ENCODE data around the gene PTPRG.

Gene PTPRG

DNA sequence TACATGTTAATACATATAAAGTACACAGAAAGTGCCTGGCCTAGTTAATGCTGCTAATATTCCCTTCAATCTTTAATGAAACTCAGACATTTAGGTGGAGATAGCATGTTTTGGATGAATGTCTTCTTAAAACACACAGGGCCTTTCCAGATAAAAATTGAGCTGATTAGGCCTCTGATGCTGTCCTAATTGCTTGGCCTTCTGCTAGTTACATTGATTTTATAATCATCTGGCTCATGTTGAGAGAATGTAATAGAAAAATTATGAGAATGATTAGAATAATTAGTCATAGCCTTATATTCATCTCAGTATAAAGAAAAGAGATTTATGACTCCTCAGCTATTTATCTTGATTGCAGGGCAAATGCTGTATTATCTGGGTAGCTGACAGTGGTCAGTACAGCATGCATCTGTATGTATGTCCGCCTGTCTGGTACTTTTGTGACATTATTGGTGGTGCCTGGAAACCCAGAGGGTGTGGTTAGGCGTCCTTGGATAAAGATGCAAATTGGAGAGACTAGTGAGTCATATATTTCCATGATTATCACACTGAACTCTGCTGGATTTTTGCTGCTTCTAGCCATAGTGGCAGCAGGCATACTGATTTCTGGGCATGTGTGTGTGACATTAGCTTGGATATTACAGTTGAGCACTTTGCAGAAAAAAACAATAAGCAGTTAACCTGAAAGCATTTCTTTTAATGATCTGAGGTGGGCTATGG, 691.2 kb downstream of the PTPRG start:
- no peak for DNase-seq (ENCODE audit: low read depth, low spot score)

DNA sequence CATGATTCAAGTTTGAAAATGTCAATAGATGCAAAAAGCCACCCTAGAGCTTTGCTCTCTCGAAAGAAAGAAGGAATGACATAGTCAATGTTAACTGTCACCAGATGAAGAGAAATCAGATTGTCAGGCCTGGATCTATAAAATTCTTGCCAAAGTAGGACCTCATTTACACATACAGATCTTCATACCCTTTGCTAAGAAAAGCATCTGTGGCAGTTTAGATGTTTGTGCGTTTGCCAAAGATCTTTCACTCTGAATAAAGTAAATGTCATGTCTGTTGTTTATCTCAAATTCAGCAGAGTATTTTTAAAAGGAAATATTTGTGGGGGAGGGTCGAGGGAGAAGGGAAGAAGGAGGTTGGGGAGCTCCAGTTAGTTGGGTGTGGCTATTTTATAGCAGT, 692.6 kb downstream of the PTPRG start:
- DNase-seq (ENCODE audit: low read depth, low spot score) = no peak

DNA sequence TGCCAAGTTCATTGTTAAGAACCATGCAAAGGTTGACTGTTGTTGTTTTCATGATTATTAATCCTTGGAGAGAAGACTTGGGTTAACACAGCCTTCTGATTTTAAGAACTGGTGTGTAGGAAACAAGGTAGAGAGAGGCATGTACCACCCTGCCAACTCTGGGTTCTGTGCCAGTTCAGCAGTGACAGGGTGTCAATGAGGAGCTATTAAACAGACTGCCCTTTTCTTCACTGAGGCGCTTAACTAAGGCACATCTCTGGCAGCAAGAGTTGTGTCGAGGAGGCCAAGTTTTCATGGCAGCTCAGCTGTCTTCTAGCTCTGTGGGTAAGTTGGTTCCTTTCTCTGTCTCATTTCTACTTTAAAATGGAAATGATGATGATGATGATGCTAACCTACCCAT, 694.4 kb downstream of the PTPRG start:
- DNase-seq (ENCODE audit: low read depth, low spot score) = no peak

DNA sequence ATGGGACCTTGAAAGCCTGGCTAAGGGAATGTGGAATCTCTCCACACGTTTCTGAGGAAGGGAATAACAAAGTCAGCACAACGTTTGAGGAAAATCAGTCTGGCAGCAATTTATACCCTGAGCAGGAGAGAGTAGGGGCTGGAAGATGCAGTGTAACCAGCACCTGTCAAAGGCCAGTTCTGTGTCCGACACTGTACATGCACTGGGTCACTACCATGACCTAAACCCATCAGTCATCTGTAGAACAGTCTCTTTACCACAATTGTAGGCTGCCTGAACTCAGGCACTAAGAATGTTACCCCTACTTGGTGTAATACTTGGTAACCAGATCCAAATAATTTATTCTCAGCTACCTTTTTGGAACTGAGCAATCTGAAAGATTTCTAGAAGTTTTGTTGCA, 698.6 kb downstream of the PTPRG start:
- DNase-seq (ENCODE audit: low read depth, low spot score) = no peak

DNA sequence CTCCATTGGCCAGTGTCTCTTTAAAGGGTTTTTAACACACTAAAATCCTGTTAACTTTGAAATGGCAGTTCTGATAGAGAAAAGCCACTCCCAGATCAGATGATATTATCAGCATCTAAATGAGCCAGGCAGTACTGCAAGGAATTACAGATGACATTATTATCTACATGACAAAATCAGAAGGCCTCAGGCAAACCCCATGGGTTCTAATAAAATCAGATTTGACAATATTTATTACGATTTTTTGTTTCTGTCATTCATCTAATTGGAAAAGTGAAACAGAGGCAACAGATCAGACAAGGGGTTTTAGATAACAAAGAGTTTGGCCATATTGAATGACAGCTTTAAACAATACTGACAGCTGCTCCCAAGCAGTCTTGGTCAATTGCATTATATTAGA, 699.3 kb downstream of the PTPRG start:
- no peak for DNase-seq (ENCODE audit: low read depth, low spot score)

DNA sequence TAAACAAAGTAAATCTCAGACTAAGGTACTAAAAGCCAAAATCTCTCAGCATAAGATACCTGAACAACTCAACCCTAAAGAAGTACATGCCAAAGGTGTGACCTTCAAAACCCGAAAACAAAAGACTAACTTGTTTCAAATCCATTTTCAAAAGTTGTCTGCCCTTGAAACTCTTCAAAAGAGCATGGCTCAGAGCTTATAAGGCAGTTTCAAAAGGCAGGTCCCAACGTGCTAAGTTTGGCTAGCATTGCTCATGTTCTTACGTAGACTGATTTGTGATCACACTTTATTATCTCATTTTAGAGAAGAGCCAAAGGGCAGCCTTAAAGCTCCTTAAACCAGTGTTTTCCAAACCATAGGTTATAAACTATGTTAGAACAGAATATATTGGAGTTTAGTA, 699.8 kb downstream of the PTPRG start:
- no peak for DNase-seq (ENCODE audit: low read depth, low spot score)

DNA sequence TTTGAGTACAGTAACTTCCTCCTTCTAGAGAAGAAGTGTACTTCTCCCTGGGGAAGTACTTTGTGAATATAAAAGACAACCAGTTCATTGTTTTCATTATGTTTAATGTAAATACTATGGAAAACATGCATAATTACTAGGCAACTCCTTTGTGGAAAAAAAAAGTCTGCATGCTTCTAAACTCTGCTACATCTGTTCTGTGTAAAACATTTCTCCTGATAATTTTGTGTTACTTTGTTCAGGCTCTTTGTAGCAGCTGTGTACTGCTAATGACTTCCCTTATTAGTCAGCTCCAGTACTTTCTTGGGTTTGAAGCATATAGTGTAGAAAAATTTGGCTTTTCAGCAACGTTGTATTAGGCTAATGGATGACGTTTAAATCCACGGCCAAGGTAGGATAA, 700.4 kb downstream of the PTPRG start:
- no peak for DNase-seq (ENCODE audit: low read depth, low spot score)

DNA sequence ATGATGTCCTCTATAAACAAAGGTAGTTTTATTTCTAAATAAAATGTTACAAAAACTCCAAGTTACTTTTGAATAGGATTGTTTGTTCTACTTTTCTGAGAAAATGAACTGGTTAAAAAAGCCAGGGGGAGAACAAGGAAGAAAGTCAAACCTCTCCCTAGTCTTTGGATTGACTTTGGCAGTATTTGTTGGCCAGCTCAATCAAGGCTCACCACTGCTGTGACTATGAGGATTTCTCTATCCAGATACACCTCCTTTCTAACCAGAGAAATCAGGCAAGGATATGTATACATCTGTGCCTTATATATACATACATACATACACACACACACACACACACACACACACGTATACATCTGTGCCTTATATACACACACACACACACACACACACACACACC, 704.2 kb downstream of the PTPRG start:
- no peak for DNase-seq (ENCODE audit: low read depth, low spot score)

DNA sequence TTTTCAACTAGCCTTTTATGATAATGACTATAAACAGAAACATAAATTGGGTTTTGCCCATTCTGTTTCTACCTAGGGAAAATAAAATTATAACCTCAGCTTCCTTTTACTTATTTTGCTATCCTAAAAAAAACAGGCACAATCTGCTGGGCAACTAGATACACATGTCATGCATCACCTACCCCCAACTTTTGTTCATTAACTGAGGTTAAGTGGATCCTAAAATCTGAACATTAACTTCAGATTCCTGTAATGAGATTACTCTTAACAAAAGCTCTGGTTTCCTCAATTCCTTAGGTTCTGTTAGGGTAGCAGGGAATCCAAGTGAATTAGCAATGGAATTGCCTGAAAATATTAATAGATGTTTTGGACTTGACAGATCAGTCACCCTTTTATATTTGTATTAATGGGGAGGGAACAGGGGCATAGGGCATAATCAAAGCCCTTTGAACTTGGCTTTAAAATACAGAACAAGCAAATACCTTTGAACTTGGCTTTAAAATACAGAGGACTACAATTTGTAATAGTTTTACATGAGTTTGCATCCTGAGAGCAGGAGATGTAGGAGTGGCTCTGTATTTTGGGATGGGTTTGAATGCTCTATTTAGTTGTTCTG, 705.4 kb downstream of the PTPRG start:
- no peak for DNase-seq (ENCODE audit: low read depth, low spot score)

DNA sequence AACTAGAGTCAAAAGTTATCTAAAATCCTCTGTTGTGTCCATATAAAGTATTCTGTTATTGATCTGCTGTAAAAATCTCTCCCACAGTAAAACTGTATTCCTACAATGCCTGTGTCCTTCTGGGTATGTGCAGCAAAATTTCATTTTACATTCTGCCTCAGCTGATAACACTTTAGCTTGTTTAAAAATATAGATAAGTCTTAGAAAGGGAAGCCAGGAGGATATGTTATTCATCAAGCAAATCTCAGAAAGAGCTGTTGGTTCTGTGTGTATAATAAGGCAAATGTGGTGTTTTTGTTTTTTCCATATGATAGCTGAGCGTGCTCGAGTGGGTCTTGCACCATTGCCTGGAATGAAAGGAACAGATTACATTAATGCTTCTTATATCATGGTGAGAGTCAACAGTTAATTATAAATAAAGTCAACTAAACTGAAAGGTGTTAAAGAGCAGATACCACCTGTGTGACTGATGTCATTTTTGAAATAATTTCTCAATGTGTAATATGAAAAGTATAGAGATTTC, 715.3 kb downstream of the PTPRG start:
- DNase-seq (ENCODE audit: low read depth, low spot score) = no peak

DNA sequence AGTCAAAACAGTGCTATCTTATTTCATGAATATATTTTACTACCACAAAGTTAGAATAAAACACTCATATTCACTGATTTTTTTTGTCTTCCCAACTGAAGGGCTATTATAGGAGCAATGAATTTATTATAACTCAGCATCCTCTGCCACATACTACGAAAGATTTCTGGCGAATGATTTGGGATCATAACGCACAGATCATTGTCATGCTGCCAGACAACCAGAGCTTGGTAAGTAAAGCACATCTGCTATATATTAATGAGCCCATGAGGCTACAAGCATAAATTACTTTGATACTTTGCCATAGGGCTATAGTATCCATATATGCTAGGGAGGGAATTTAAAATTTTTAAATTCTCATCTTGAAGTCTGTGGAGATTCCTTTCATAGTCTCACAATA, 716.1 kb downstream of the PTPRG start:
- DNase-seq (ENCODE audit: low read depth, low spot score) = no peak

DNA sequence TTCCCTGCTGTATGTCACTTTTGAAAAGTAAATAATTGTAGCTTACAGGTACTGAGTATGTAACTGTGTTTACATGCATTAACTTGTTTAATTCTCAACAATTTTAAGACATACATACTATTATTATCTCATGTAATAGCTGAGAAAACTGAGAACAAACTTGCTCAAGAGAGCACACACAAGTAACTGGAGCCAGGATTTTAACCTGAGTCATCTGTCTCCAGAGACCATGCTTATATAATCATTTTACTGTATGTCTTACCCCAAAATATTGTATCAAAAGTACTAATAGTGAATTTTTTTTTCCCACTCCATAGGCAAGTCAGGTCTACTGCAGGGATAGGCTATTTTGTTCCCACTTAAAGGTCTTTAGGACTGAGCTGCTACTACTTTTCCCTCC, 716.6 kb downstream of the PTPRG start:
- DNase-seq (ENCODE audit: low read depth, low spot score) = no peak

DNA sequence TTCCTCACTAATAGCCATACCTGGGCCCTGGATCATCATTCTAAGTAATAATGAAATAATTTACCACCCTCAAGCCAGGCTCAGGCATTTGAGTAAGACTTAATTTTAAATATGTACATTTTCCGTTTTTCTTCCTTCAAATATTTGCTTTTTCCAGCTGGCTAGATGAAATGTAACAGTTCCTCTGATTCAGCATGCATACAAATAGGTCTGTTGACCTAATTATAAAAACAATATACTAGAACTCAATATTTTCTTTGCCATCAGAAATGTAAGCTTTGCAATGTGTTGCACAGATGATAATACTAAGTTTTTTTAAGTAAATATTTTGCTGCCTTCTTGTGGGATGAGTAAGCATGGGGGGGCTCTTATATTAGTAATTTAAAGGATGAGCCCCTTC, 720.4 kb downstream of the PTPRG start:
- no peak for DNase-seq (ENCODE audit: low read depth, low spot score)

DNA sequence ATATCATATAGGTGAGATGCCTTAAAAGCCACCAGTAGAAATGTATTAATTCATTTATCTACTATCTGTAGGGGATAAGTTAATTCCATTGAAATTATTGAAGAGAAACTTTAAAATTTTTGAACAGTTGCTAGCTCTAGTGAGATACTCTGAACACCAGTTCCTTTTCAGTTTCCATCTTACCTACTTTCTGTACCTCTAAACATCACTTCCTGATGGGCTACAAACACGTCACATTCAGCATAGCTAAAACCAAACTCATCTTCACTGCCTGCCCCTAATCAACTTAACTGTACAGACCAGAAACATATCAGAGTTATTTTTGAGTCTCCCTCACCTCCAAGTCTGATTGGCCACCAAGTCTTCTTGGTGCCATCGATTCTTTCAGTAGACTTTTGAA, 723.1 kb downstream of the PTPRG start:
- DNase-seq (ENCODE audit: low read depth, low spot score) = no peak

DNA sequence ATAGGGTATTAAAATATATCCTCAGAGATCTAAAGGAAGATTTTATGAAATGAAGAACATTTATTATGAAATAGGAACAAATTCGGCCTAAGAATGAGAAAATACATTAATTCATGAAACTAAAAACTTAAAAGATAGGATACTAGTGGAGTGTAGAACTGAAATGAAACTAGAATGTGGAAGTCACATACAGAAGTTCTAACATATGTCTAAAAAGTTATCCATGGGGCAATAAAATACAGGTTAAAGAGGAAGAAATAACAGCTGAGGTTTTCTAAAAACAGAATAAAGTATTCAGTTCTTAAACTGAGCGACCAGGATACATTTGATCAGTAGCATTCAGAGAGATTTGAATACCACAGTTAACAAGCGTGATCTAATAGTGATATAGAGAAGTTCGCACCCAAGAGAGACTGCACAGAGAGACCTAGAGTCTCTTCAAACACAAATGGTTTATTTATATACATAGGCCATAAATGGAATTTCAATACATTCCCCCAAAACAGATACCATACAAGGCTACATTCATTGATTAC, 726.1 kb downstream of the PTPRG start:
- no peak for DNase-seq (ENCODE audit: low read depth, low spot score)

DNA sequence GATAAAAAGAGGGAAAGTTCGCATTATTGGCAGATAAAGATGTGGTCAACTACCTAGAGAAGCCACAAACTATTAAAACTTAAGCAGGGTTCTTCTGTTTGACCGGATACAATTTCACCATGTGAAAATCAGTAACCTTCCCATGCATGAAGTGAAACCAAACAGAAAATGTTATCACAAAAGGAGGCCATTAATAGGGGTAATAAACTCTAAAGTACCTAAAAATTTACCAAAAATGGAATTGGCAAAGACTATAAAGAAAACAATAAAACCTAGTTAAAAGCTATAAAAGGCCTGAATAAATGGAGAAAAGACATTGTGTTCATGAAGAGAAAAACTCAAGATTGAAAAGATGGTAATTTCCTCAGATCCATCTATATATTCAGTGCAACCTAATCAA, 728.6 kb downstream of the PTPRG start:
- DNase-seq (ENCODE audit: low read depth, low spot score) = no peak

DNA sequence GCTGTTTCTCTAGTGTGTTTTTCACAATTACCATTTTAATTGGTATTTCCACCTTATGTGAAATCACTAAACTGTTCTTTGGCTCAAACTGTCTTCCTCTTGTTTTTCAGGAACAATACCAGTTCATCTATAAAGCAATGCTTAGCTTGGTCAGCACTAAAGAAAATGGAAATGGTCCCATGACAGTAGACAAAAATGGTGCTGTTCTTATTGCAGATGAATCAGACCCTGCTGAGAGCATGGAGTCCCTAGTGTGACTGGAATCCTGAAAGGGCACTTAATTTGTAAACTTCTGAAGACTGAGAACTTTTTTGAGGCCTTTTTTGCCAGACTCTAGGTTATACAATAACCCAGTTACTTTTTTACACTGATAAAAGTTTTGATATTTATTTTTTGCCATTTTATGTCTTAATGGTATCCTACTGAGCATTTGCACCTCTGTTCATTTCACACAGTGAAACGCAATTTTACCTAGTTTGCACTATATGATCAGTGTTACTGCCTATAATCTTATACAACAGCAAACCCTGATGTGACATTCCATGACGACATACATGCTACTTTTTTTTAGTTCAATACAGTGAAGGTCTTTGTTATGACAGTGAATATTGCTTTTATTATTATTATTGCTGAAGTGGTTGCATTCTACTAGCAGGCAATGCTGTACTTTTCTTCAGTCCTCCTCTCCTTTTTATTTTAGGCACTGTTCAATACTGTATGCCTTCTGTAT, 731.8 kb downstream of the PTPRG start:
- DNase-seq (ENCODE audit: low read depth, low spot score) = no peak

DNA sequence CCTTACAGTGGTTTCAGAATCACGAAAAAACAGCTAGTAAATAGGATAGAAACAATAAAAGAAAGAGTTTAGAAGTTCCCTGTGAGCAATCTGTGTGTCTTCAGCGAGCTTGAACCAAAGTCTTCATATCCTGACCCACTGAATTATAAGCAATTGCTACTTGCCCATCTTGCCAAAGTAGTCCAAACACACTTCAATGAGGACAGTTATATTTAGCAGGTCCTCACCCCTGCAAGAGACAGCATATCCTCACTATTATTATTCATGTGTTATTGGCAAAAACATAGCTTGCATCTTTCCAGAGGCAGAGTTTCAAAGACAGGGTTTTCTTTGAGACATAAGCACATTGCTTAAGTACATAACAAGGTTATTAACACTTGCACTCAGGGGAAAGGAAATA, 734.2 kb downstream of the PTPRG start:
- no peak for DNase-seq (ENCODE audit: low read depth, low spot score)

DNA sequence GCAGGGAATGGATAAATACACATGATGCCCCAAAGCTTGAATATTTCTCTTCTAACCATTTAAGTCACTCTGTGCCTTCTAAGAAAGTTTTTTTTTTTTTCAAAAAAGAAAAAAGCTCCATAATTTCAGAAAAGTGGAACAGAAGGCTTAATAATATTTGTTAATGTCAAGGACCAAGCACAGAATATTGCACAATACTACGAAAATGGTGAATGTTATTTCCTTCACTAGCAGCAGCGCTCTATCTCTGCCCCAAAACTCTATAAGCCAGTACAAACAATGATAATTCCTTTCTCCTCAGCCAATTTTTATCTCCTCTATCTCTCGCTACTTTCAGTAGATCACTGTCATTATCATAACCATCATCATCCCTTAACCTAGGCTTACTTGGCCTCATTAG, 739.2 kb downstream of the PTPRG start:
- DNase-seq (ENCODE audit: low read depth, low spot score) = no peak

DNA sequence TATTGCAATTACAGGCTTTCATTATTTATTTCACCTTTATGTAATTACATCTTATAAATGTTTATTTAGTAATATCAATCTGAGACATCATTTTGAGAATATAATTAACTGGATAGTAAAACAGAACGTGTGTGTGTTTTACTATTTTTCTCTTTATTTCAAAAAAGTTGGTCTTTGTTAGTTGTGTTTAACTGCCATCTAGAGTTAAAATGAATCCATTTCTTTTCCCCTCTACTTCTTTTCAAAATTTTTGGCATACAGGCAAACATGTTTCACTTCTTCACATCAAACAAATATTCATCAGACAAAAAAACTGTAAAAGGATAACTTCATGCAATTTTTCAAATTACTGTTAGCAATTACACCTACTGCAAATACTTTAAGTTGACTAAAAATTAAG, 750.8 kb downstream of the PTPRG start:
- DNase-seq (ENCODE audit: low read depth, low spot score) = no peak

DNA sequence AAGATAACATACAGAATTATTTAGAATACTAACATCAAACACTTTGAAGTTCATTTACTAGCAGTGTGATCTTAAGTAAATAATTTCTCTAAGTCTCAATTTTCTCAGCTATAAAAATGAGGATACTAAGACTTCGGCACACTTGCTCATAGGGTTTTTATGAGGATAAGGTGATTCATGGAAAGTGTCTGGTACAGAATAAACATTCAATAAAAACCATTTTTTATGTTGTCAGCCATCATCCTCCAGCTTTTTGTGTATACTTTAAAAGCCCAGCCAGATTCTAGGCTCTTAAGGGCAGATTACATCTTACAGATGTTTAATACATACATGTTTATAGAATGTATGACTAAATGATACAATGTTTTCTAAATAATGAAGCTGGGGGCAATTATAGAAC, 755.2 kb downstream of the PTPRG start:
- no peak for DNase-seq (ENCODE audit: low read depth, low spot score)

DNA sequence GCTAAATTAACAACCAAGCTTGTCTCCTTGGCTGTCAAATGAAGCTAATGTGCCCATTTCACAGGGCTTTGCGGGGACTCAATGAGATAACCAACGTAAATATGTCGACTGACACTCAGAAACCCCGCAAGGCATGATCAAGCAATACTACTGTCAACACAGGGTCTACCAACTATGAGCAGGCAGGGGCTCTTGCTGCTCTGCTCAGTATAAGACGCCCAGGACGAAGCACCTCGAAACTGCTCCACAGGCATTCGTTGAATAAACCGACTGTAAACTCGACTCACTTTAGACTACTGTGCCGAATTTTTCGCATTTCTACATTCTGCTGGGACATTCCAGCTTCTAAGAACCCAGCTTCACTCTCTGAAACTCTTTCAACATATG, 757.0 kb downstream of the PTPRG start:
- no peak for DNase-seq (ENCODE audit: low read depth, low spot score)

Measured in ELF-1 (cell line).